K562 (cell line): ENCODE results near the gene ANKLE1. TPM values are rescaled to one million over a fixed set of nuclear protein-coding genes. Genes with fewer than 3 reads are reported as not detected.

Source experiments
- ATAC-seq: fragments of 200-7000 bp; cut with Tn5 transposase; 3 replicates; pipeline ENCODE4 v1.9.1; 2020; ENCODE audit warnings: moderate library complexity
- BruUV-seq: library from RNA; stranded (reverse); fragments of 400-500 nt; replicated peaks from 2 replicates; lab custom pipeline; 2021; lab: Mats Ljungman, UMichigan
- CTCF ChIA-PET: fragments of 300-600 bp; formaldehyde crosslinking; extraction: SDS; loops from one replicate; lab custom pipeline; 2021; ENCODE audit warnings: low intra/inter-chr PET ratio; lab: Yijun Ruan, JAX
- POLR2A ChIA-PET: fragments of 300-600, 350-650 bp; sonication (Branson Sonifier 250); formaldehyde crosslinking; extraction: SDS; loops from one replicate; lab custom pipeline; 2021; ENCODE audit warnings: antibody characterized with exemption, inconsistent platforms; lab: Yijun Ruan, JAX
- DNase-seq, 4 experiments: peaks; one replicate each; pipeline versions ENCODE4 v3.0.0 to v3.0.0-alpha.2; 2011 to 2018; ENCODE audit warnings: low spot score in 3 of 4, mixed read lengths in 3 of 4; ENCODE audit errors: extremely low read depth in 1 of 4
- FAIRE-seq: peaks from 2 replicates; lab custom pipeline; 2011; peaks lifted over from hg19 to GRCh38; lab: Jason Lieb, UNC
- H2AFZ ChIP-seq: 2 replicates; pipeline ENCODE4 v1.6.0; 2011; ENCODE audit warnings: low read depth, low read length, control low read depth, inconsistent platforms
- H3K27ac ChIP-seq: fragments of 200-600 bp; 3 replicates; pipeline ENCODE4 v1.8.0; 2011; ENCODE audit warnings: low read depth, mild to moderate bottlenecking, control low read depth, inconsistent platforms, low read length, moderate library complexity, mixed read lengths; ENCODE audit errors: extremely low read depth
- H3K27me3 ChIP-seq, 2 experiments: fragments of 300-600 bp in 1 of 2; 2 replicates in 1 of 2; 3 replicates in 1 of 2; pipeline versions ENCODE4 v1.6.0 to v1.8.0; 2011; ENCODE audit warnings: inconsistent platforms in 2 of 2, low read length in 2 of 2, mild to moderate bottlenecking in 1 of 2, mixed read lengths in 1 of 2, moderate library complexity in 1 of 2; ENCODE audit not compliant: control insufficient read depth in 2 of 2, insufficient read depth in 2 of 2
- H3K36me3 ChIP-seq: fragments of 300-600 bp; 3 replicates; pipeline ENCODE4 v1.8.0; 2011; ENCODE audit warnings: mild to moderate bottlenecking, low read length, inconsistent platforms; ENCODE audit not compliant: control insufficient read depth, insufficient read depth
- H3K4me1 ChIP-seq, 2 experiments: fragments of 200-600 bp in 1 of 2; replicated peaks in 1 of 2; 2 replicates in 1 of 2; 3 replicates in 1 of 2; pipeline versions ENCODE4 v1.5.1 to v1.8.0; 2011; ENCODE audit warnings: inconsistent platforms in 2 of 2, low read length in 2 of 2, mild to moderate bottlenecking in 1 of 2, mixed read lengths in 1 of 2, moderate library complexity in 1 of 2; ENCODE audit not compliant: control insufficient read depth in 2 of 2, insufficient read depth in 2 of 2
- H3K4me2 ChIP-seq: 2 replicates; pipeline ENCODE4 v1.6.1; 2011; ENCODE audit warnings: low read length, control low read depth, inconsistent platforms, mixed read lengths; ENCODE audit not compliant: insufficient read depth
- H3K4me3 ChIP-seq: fragments of 200-600 bp; sonication (generic), shearing (Covaris generic); 2 replicates; pipeline ENCODE4 v1.5.1; 2016; ENCODE audit warnings: control low read depth, inconsistent platforms
- H3K79me2 ChIP-seq: fragments of 200-600 bp; 3 replicates; pipeline ENCODE4 v1.8.0; 2011; ENCODE audit warnings: low read length, inconsistent platforms; ENCODE audit not compliant: control insufficient read depth, insufficient read depth
- H3K9ac ChIP-seq, 2 experiments: 2 replicates each; pipeline versions ENCODE4 v1.6.0 to v1.6.1; 2011; ENCODE audit warnings: low read depth in 2 of 2, low read length in 2 of 2, control low read depth in 1 of 2, inconsistent platforms in 1 of 2, mild to moderate bottlenecking in 1 of 2, mixed read lengths in 1 of 2; ENCODE audit not compliant: insufficient read depth in 1 of 2
- H3K9me1 ChIP-seq: one replicate; pipeline ENCODE4 v1.6.0; 2011; ENCODE audit warnings: inconsistent platforms, mild to moderate bottlenecking, low read length, moderate library complexity; ENCODE audit not compliant: control insufficient read depth, insufficient read depth
- H3K9me3 ChIP-seq: replicated peaks from 2 replicates; pipeline ENCODE4 v1.5.1; 2011; ENCODE audit warnings: low read depth, low read length, inconsistent platforms; ENCODE audit not compliant: control insufficient read depth, insufficient read depth
- H4K20me1 ChIP-seq: replicated peaks from 2 replicates; pipeline ENCODE4 v1.6.1; 2011; ENCODE audit warnings: low read length, inconsistent platforms, mixed read lengths; ENCODE audit not compliant: control insufficient read depth, insufficient read depth
- CCNT2 ChIP-seq: IDR thresholded peaks from 2 replicates; pipeline ENCODE4 v1.6.1; 2011; ENCODE audit warnings: borderline replicate concordance, low read depth, mild to moderate bottlenecking, moderate library complexity, mixed read lengths, low read length; ENCODE audit not compliant: insufficient read length; ENCODE audit errors: extremely low read depth
- DPF2 ChIP-seq: fragments of 450-650 bp; IDR thresholded peaks from 2 replicates; pipeline ENCODE4 v1.6.1; 2016
- MAZ ChIP-seq, 2 experiments: fragments of 450-650 bp in 1 of 2; sonication (generic) in 1 of 2; formaldehyde crosslinking; IDR thresholded peaks in 1 of 2; conservative IDR thresholded peaks in 1 of 2; 2 replicates each; pipeline versions ENCODE4 v1.4.0 to v1.5.0; 2020; ENCODE audit warnings: mild to moderate bottlenecking in 1 of 2, missing genetic modification reagents in 1 of 2
- PML ChIP-seq: IDR thresholded peaks from 2 replicates; pipeline ENCODE4 v1.6.1; 2012; ENCODE audit warnings: low read length, inconsistent platforms
- POLR2A ChIP-seq: fragments of 450-650 bp; conservative IDR thresholded peaks from 2 replicates; pipeline ENCODE4 v1.6.1; 2016
- POLR2G ChIP-seq: fragments of 200-400 bp; formaldehyde crosslinking; IDR thresholded peaks from 2 replicates; pipeline ENCODE4 v1.6.1; 2017; ENCODE audit warnings: low read depth, mild to moderate bottlenecking, antibody characterized with exemption, low read length, moderate library complexity
- RBFOX2 ChIP-seq: fragments of 200-400 bp; formaldehyde crosslinking; IDR thresholded peaks from 2 replicates; pipeline ENCODE4 v1.6.1; 2017; ENCODE audit warnings: low read depth, mild to moderate bottlenecking, low read length, moderate library complexity
- VEZF1 ChIP-seq: fragments of 200-800 bp; sonication (Bioruptor generic); IDR thresholded peaks from 2 replicates; pipeline ENCODE4 v1.6.1; 2017; ENCODE audit warnings: missing genetic modification characterization, missing compliant biosample characterization
- ZKSCAN1 ChIP-seq: fragments of 150-350 bp; IDR thresholded peaks from 2 replicates; pipeline ENCODE4 v1.6.1; 2016; ENCODE audit warnings: low read depth, low read length
- ZKSCAN3 ChIP-seq: fragments of 250-450 bp; sonication (Bioruptor Pico); IDR thresholded peaks from 2 replicates; pipeline ENCODE4 v1.4.0; 2020
- ZNF717 ChIP-seq: fragments of 250-450 bp; sonication (Bioruptor Pico); IDR thresholded peaks from 2 replicates; pipeline ENCODE4 v1.5.0; 2021
- ZNF764 ChIP-seq: fragments of 250-450 bp; sonication (Bioruptor Pico); IDR thresholded peaks from 2 replicates; pipeline ENCODE4 v1.4.0; 2020; ENCODE audit warnings: low read depth, mild to moderate bottlenecking, moderate library complexity
- WGBS: fragments of 100-300 bp; shearing (Covaris generic); methylation state at CpG from one replicate; pipeline ENCODE4 v1.1.6; 2016; ENCODE audit warnings: low coverage, mixed read lengths; ENCODE audit not compliant: insufficient coverage; ENCODE audit errors: missing lambda C conversion rate; 5-methylcytosine and 5-hydroxymethylcytosine counted together
- in situ Hi-C: fragments of 300-500 bp; cut with MboI; formaldehyde crosslinking; loops from 4 replicates; pipeline ENCODE4 v1.15.0; 2018; ENCODE audit warnings: inconsistent platforms, mixed read lengths
- intact Hi-C: fragments of 100-400 bp; cut with micrococcal nuclease; formaldehyde crosslinking; loops from 2 replicates; pipeline ENCODE4 v1.14.2; 2022
- polyA plus RNA-seq, 8 experiments: library from polyadenylated mRNA; depleted of rRNA in 4 of 8; stranded (reverse) in 5 of 8; unstranded in 3 of 8; fragments of >200 nt; fragmentation: Nextera tagmentation in 2 of 8; fragmentation: Illumina TruSeq in 1 of 8; extraction: Ambion mirVana in 2 of 8; extraction: Trizol in 1 of 8; gene quantifications; 2 replicates each; pipeline versions ENCODE4 v1.2.1 to v1.2.3, GENCODE V29; 2011 to 2014; ENCODE audit warnings: inconsistent platforms in 1 of 8, missing spikeins in 1 of 8
- total RNA-seq, 7 experiments: library from RNA; depleted of rRNA in 6 of 7; stranded (reverse); fragments of >200 nt in 6 of 7; fragmentation: Illumina TruSeq in 2 of 7; extraction: Trizol in 2 of 7; gene quantifications; 2 replicates each; pipeline versions ENCODE4 v1.2.1 to v1.2.3, GENCODE V29; 2011 to 2021; ENCODE audit warnings: low replicate concordance in 1 of 7
- TF ChIP-seq, protein P1 (sequence below): sonication (generic); formaldehyde crosslinking; IDR thresholded peaks from 2 replicates; pipeline ENCODE4 v1.8.0; 2022; ENCODE audit warnings: missing genetic modification reagents, mild to moderate bottlenecking, moderate library complexity, borderline replicate concordance

The ANKLE1 gene
- total and polyA plus RNA-seq, 9 of the 15 experiments (the other 6 are each of a cell fraction or from before 2014, with no cell fraction given): 0.63 to 9.2 (median 2.9) TPM

GRCh38 chr19:17232258-17232657 lies 49.4 kb upstream of the ANKLE1 start:
- Histone ChIP-seq H3K4me1 (peaks cover 24 to 48% of the 10 kb centered on the region in 2 experiments), H3K27ac (no peak overlapping the region), H4K20me1 (0 out of 2 replicates have a peak, but pooled peaks cover 10% of the 10 kb centered on the region), H3K79me2 (peaks cover 62% of the 10 kb centered on the region), H3K27me3 (no peaks in the 10 kb centered on the region), H3K4me3 (no peak overlapping the region), H3K9me1 (no peaks in the 10 kb centered on the region), H2AFZ (no peak overlapping the region), H3K4me2 (no peak overlapping the region), H3K9ac (peak overlapping the region in 1 of 2 experiments; percentile 55; a peak in 1 of 4 replicates), H3K9me3 (no peaks in the 10 kb centered on the region), H3K36me3 (peaks cover 68% of the 10 kb centered on the region; the same call in 2 of the 3 replicates)
- TF ChIP-seq RBFOX2 (peak; percentile 64), ZKSCAN3 (no peak), POLR2G (peak; percentile 64)
- intact Hi-C loops (no loop called here), in situ Hi-C loops (no loop called here)
- WGBS: 90% methylated on average over 20 of the region's 25 CpGs
- ATAC-seq (no peak), FAIRE-seq (no peak), DNase-seq (peak in 1 of 4 experiments; percentile 9)
- ChIA-PET CTCF (no interaction called here), POLR2A (interaction anchor here (0.8 to 1.2 kb wide), 3 partner anchors 11 to 17 kb away, joined by 3 read pairs; partner anchors contain the start of gene USE1)
- no TSS peak for BruUV-seq

GRCh38 chr19:17234911-17235299 lies 46.8 kb upstream of the ANKLE1 start:
- TSS peak; percentile 41 for BruUV-seq
- peak; percentile 73 to 90 (median 81) for DNase-seq
- 0 out of 2 replicates have a peak, but pooled peaks cover 10% of the 10 kb centered on the region for H4K20me1 ChIP-seq
- TF ChIP-seq POLR2A (peak; percentile 77), ZNF764 (CRISPR knock-in tag) (no peak), ZNF717 (CRISPR knock-in tag) (0 out of 2 replicates have a peak, but pooled peaks have one; percentile 49), PML (peak; percentile 52; the same call in 1 of the 2 replicates), VEZF1 (CRISPR knock-in tag) (peak; percentile 76; the same call in 1 of the 2 replicates), ZKSCAN1 (0 out of 2 replicates have a peak, but pooled peaks have one; percentile 6), DPF2 (0 out of 2 replicates have a peak, but pooled peaks have one; percentile 20), MAZ (CRISPR knock-in tag; conservative IDR thresholded peaks at IDR 0.05 in 1 of 2, IDR thresholded peaks at IDR 0.05 in 1 of 2) (peak in 1 of 2 experiments; percentile 66; a peak in 1 of 4 replicates), CCNT2 (no peak)
- TF ChIP-seq, protein P1, sequence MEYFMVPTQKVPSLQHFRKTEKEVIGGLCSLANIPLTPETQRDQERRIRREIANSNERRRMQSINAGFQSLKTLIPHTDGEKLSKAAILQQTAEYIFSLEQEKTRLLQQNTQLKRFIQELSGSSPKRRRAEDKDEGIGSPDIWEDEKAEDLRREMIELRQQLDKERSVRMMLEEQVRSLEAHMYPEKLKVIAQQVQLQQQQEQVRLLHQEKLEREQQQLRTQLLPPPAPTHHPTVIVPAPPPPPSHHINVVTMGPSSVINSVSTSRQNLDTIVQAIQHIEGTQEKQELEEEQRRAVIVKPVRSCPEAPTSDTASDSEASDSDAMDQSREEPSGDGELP: peak; percentile 17; the same call in 1 of the 2 replicates

More at GRCh38 chr19:17234911-17235299, 46.8 kb upstream of the ANKLE1 start:
- H3K9me3 ChIP-seq: no peaks in the 10 kb centered on the region
- no peaks in the 10 kb centered on the region for H3K9me1 ChIP-seq
- H3K27me3 ChIP-seq: no peaks in the 10 kb centered on the region
- CTCF ChIA-PET: interaction anchor here (0.6 to 1.1 kb wide), 2 partner anchors 33 to 169 kb away, joined by 3 read pairs; no protein-coding TSS in a partner anchor
- peaks cover 71% of the 10 kb centered on the region; the same call in 2 of the 3 replicates for H3K36me3 ChIP-seq
- peak; percentile 80 for FAIRE-seq
- peak overlapping the region; percentile 76 for H2AFZ ChIP-seq
- peak overlapping the region; percentile 98 for H3K4me2 ChIP-seq
- intact Hi-C loops: loop anchor here (1.0 kb wide), 1 partner anchor 8 kb away; no protein-coding TSS in a partner anchor
- H3K9ac ChIP-seq: peak overlapping the region; percentile 82 to 92
- H3K27ac ChIP-seq: peak overlapping the region; percentile 87
- peak; percentile 89 for ATAC-seq
- in situ Hi-C loops: no loop called here
- H3K4me3 ChIP-seq: peak overlapping the region; percentile 77
- H3K4me1 ChIP-seq: peaks cover 18 to 38% of the 10 kb centered on the region in 2 experiments
- POLR2A ChIA-PET: interaction anchor here (0.6 to 11.3 kb wide), 10 partner anchors 8 to 263 kb away, joined by 3 to 129 read pairs (median 4); partner anchors contain the start of genes NR2F6, OCEL1 and USE1
- WGBS: 0% methylated on average over 5 of the region's 11 CpGs
- peaks cover 57% of the 10 kb centered on the region for H3K79me2 ChIP-seq
